ENCODE measurements around the gene GP1BA. TPM values are rescaled to one million over a fixed set of nuclear protein-coding genes. Genes with fewer than 3 reads are reported as not detected.

The GP1BA gene
- total RNA-seq, 1 experiment from 2014 or later, result not detected

DNA sequence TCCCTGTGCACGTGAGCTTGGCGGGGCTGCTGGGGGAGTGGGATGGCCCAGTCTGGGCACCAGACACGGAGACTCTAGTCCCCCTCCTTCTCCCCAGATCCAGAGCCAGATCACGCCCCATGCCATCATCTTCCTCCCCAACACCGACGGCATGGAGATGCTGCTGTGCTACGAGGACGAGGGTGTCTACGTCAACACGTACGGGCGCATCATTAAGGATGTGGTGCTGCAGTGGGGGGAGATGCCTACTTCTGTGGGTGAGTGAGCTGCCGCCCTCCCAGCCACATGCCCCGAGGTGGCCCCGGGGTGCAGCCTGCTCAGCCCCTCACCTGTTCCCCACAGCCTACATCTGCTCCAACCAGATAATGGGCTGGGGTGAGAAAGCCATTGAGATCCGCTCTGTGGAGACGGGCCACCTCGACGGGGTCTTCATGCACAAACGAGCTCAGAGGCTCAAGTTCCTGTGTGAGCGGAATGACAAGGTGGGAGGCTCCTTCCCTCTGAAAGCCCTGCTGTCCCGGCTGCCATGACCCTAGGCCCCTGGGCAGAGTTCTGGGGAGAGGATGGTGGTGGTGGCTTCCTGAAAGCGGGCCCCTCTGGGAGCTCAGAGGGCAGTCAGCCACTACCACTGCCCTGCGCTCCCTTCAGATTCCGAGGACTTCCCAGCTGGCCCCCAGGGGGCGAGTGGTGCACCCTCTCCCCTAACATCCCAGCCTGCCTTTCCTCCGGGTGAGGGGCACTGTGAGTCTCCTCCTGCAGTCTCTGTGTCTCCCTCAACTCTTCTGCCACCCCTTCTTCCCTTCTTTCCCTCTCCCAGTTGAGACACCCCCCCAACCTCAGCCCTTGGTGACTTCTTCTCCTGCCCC lies 35.5 kb upstream of the GP1BA start:
- POLR2A ChIA-PET, result interaction anchor here (0.6 kb wide), 1 partner anchor 70 kb away, joined by 3 read pairs; no protein-coding TSS in a partner anchor
- Mint-ChIP-seq H3K27ac (no peak overlapping the region), H3K9me3 (no peaks in the 10 kb centered on the region), H3K4me3 (no peak overlapping the region), H3K4me1 (peaks cover 10% of the 10 kb centered on the region; the same call in 1 of the 2 replicates), H3K27me3 (ENCODE audit: low read depth) (peaks cover 5% of the 10 kb centered on the region), H3K36me3 (peaks cover 11% of the 10 kb centered on the region; the same call in 1 of the 2 replicates)
- ATAC-seq, result no peak
- TF ChIP-seq ESRRA (CRISPR knock-in tag; IDR thresholded peaks at IDR 0.05; ENCODE audit: borderline replicate concordance), result peak; percentile 61; the same call in 1 of the 2 replicates
- no peak for TF ChIP-seq SP1 (CRISPR knock-in tag; conservative IDR thresholded peaks at IDR 0.05)
- no peak for DNase-seq (ENCODE audit: low spot score)
- CTCF ChIA-PET, result interaction anchor here (0.8 to 1.5 kb wide), 5 partner anchors 13 to 107 kb away, joined by 3 to 9 read pairs (median 4); partner anchors contain the start of gene SPAG7

DNA sequence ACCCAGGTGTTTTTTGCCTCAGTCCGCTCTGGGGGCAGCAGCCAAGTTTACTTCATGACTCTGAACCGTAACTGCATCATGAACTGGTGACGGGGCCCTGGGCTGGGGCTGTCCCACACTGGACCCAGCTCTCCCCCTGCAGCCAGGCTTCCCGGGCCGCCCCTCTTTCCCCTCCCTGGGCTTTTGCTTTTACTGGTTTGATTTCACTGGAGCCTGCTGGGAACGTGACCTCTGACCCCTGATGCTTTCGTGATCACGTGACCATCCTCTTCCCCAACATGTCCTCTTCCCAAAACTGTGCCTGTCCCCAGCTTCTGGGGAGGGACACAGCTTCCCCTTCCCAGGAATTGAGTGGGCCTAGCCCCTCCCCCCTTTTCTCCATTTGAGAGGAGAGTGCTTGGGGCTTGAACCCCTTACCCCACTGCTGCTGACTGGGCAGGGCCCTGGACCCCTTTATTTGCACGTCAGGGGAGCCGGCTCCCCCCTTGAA lies 34.8 kb upstream of the GP1BA start:
- H3K4me3 Mint-ChIP-seq, result no peak overlapping the region
- DNase-seq (ENCODE audit: low spot score), result no peak
- peak; percentile 29; the same call in 1 of the 2 replicates for TF ChIP-seq NR2C2 (CRISPR knock-in tag; IDR thresholded peaks at IDR 0.05)
- TF ChIP-seq, protein P1, sequence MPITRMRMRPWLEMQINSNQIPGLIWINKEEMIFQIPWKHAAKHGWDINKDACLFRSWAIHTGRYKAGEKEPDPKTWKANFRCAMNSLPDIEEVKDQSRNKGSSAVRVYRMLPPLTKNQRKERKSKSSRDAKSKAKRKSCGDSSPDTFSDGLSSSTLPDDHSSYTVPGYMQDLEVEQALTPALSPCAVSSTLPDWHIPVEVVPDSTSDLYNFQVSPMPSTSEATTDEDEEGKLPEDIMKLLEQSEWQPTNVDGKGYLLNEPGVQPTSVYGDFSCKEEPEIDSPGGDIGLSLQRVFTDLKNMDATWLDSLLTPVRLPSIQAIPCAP (CRISPR knock-in tag; IDR thresholded peaks at IDR 0.05), result no peak
- TF ChIP-seq, protein P2, sequence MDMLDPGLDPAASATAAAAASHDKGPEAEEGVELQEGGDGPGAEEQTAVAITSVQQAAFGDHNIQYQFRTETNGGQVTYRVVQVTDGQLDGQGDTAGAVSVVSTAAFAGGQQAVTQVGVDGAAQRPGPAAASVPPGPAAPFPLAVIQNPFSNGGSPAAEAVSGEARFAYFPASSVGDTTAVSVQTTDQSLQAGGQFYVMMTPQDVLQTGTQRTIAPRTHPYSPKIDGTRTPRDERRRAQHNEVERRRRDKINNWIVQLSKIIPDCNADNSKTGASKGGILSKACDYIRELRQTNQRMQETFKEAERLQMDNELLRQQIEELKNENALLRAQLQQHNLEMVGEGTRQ (CRISPR knock-in tag; IDR thresholded peaks at IDR 0.05), result peak; percentile 66
- ChIA-PET CTCF (interaction anchor here (0.6 to 1.5 kb wide), 4 partner anchors 12 to 108 kb away, joined by 3 to 9 read pairs (median 4); no protein-coding TSS in a partner anchor), POLR2A (interaction anchor here (0.6 to 0.7 kb wide), 2 partner anchors 69 to 1363 kb away, joined by 3 to 4 read pairs; no protein-coding TSS in a partner anchor)
- peaks cover 10% of the 10 kb centered on the region; the same call in 1 of the 2 replicates for H3K4me1 Mint-ChIP-seq
- no peak overlapping the region for H3K27ac Mint-ChIP-seq
- no peaks in the 10 kb centered on the region for H3K9me3 Mint-ChIP-seq
- no peak for ATAC-seq
- H3K36me3 Mint-ChIP-seq, result peaks cover 11% of the 10 kb centered on the region; the same call in 1 of the 2 replicates
- peaks cover 5% of the 10 kb centered on the region for H3K27me3 Mint-ChIP-seq (ENCODE audit: low read depth)

- DNase-seq (ENCODE audit: low spot score), result no peak
- ChIA-PET POLR2A (interaction anchor here (0.7 kb wide), 1 partner anchor 1363 kb away, joined by 4 read pairs; no protein-coding TSS in a partner anchor), CTCF (interaction anchor here (0.6 kb wide), 1 partner anchor 89 kb away, joined by 3 read pairs; no protein-coding TSS in a partner anchor)
- no peak overlapping the region for H3K27ac Mint-ChIP-seq
- H3K9me3 Mint-ChIP-seq, result no peaks in the 10 kb centered on the region
- ATAC-seq, result no peak
- H3K27me3 Mint-ChIP-seq (ENCODE audit: low read depth), result peaks cover 5% of the 10 kb centered on the region
- peaks cover 9% of the 10 kb centered on the region; the same call in 1 of the 2 replicates for H3K36me3 Mint-ChIP-seq
- no peak overlapping the region for H3K4me3 Mint-ChIP-seq
- peaks cover 10% of the 10 kb centered on the region; the same call in 1 of the 2 replicates for H3K4me1 Mint-ChIP-seq
- TF ChIP-seq, protein P3, sequence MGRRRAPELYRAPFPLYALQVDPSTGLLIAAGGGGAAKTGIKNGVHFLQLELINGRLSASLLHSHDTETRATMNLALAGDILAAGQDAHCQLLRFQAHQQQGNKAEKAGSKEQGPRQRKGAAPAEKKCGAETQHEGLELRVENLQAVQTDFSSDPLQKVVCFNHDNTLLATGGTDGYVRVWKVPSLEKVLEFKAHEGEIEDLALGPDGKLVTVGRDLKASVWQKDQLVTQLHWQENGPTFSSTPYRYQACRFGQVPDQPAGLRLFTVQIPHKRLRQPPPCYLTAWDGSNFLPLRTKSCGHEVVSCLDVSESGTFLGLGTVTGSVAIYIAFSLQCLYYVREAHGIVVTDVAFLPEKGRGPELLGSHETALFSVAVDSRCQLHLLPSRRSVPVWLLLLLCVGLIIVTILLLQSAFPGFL (CRISPR knock-in tag; IDR thresholded peaks at IDR 0.05; ENCODE audit: borderline replicate concordance), result no peak
- TF ChIP-seq CDX4 (CRISPR knock-in tag; IDR thresholded peaks at IDR 0.05; ENCODE audit: borderline replicate concordance), result no peak
- TF ChIP-seq, protein P4, sequence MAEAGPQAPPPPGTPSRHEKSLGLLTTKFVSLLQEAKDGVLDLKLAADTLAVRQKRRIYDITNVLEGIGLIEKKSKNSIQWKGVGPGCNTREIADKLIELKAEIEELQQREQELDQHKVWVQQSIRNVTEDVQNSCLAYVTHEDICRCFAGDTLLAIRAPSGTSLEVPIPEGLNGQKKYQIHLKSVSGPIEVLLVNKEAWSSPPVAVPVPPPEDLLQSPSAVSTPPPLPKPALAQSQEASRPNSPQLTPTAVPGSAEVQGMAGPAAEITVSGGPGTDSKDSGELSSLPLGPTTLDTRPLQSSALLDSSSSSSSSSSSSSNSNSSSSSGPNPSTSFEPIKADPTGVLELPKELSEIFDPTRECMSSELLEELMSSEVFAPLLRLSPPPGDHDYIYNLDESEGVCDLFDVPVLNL (CRISPR knock-in tag; IDR thresholded peaks at IDR 0.05; ENCODE audit: borderline replicate concordance, low read depth), result no peak
- no peak for TF ChIP-seq ZNF281 (CRISPR knock-in tag; IDR thresholded peaks at IDR 0.05)
- TF ChIP-seq MXD4 (CRISPR knock-in tag; IDR thresholded peaks at IDR 0.05; ENCODE audit: borderline replicate concordance), result no peak
- TF ChIP-seq PRRX2 (CRISPR knock-in tag; IDR thresholded peaks at IDR 0.05), result no peak
- no peak for TF ChIP-seq TCF7 (CRISPR knock-in tag; IDR thresholded peaks at IDR 0.05; ENCODE audit: low read depth)
- no peak for TF ChIP-seq KAT7 (CRISPR knock-in tag; IDR thresholded peaks at IDR 0.05; ENCODE audit: borderline replicate concordance)
- TF ChIP-seq NR2C2 (CRISPR knock-in tag; IDR thresholded peaks at IDR 0.05), result no peak
- TF ChIP-seq RORB (CRISPR knock-in tag; IDR thresholded peaks at IDR 0.05), result no peak
- TF ChIP-seq ZNF423 (CRISPR knock-in tag; IDR thresholded peaks at IDR 0.05), result no peak
- no peak for TF ChIP-seq ARID4B (CRISPR knock-in tag; IDR thresholded peaks at IDR 0.05; ENCODE audit: borderline replicate concordance)
These were observed 34.3 kb upstream of the GP1BA start for GRCh38 chr17:4897785-4898184.
